Posterior cingulate gyrus (tissue), 11 donors: ENCODE measurements around the gene LRRC28.

Source experiments
- DNase-seq, 10 donors: peaks; one replicate each; pipeline versions ENCODE4 v3.0.0 to v3.0.0-alpha.2; 2020 to 2021; ENCODE audit warnings: mixed read lengths in 3 of 10
- intact Hi-C: fragments of 100-400 bp; cut with DNase I; formaldehyde crosslinking; loops from one replicate; pipeline ENCODE4 v1.15.1; 2023

The LRRC28 gene

DNA sequence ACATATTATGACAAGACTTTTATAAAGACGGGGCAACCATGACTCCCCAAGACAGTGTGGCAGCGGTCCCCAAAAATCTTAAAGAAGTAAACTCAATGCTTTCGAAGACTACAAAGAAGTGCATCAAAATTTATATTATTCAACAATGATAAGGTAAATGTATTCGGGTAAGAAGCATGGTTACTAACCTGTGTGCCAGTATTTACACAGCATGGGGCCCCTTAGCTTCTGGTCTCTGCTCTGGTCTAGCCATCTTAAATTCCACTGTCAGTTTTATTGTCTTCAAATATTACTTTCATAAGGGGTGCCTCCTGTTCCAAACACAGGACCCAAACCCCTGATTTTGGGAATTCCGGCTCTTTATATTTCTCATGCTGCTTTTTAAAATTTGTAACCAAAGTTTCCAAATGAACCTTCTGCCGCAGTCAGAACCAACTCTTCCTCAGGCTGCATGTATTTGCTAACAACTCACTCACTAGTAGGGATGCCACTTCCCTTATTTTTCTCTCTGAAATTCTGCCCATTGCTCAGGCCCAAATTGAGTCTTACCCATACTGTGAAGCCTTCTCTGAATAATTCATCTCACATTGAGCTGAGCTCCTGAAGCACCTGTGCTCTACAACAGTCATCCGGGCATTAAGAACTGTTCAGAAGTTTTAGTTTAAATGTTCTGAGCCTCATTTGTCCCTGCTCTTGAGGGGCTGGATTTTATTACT lies 3.1 kb upstream of the LRRC28 start:
- DNase-seq: no peak
- intact Hi-C loops: no loop called here

DNA sequence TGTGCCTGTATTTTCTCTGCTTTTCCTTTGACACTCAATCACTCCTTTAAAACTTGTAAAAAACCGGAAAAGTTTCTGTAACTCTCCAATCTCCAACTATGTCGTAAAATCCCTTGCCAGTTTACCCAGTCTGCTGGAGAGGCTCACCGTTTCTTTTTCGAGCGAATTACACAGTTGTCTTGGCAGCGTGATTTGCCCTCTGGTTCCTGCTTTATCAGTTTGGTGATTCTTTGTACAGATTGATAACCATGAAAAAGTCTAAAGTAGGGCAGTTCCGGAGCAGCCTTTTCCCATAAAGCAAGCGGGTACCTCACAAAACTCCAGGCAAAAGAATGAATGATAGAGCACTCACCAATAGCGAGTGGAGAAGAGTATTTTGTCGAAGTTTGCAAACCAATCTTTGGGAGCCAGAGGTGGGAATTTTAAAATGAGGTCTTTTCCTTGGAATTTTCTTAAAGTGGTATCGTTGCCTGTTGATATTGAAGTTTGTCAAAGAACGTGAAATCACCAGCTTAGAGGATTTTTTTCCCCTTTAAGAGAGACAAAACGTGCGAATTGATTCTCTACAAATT lies 1.9 kb upstream of the LRRC28 start, which contains the start of gene TTC23:
Gene TTC23 (minus strand): TSS at position 312 of the 572 bp plus-strand sequence. CDS start 20,869 bp downstream, outside the sequence.
- intact Hi-C loops: no loop called here
- no peak for DNase-seq

DNA sequence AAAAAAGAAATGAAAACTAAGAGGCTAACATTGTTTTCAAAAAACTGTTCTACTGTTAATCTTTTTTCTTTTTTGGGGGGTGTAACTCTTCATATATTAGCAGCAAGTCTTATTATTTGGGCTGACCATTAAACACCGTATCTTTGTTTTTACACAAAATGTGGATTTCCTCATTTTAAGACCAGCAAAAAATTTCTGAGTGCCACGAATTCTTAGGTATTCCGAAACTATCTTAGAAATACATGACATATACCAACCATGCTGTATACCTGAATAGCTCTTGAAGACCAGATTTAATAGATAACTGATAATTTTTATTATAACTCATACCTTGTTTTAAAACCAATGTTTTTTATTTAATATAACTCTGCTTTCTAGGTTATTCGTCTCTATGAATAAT lies 1.3 kb upstream of the LRRC28 start:
- intact Hi-C loops: no loop called here
- DNase-seq: no peak

DNA sequence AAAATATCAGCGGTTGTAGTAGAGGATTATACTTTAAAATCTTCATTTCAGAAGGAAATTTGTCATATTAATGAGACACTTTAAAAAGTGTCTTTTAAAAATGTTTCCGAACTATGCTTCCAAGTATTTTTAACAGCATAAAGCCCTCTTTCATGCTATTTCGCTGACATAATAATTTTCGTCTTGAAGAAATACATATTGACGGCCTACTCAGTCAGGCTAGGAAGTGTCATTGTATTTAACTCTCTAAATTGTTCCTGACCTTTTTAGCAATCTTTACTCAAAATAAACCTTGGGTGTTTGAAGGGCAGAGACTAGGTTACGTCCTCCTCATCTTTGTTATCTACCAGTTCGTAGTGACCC lies 806 bp upstream of the LRRC28 start:
- DNase-seq: no peak
- intact Hi-C loops: no loop called here

DNA sequence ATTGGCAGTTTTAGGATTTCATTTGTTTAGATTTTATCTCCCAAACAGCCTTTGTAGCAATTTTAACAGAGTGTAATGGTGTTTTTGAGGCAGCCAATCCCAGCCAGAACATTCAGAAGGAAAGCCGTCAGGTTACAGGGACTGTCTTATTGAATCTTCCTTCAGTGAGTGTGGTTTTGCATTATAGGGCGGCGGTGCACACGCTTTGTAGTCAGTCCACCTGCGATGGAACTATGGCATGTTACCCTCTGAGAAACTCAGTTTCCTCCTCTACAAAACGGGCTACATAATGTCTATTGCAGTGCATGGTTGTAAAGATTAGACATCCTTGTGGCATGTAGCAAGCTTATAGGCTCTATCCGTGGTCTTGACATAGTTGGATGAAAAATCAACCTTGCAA lies 1.0 kb downstream of the LRRC28 start:
- intact Hi-C loops: no loop called here
- no peak for DNase-seq

DNA sequence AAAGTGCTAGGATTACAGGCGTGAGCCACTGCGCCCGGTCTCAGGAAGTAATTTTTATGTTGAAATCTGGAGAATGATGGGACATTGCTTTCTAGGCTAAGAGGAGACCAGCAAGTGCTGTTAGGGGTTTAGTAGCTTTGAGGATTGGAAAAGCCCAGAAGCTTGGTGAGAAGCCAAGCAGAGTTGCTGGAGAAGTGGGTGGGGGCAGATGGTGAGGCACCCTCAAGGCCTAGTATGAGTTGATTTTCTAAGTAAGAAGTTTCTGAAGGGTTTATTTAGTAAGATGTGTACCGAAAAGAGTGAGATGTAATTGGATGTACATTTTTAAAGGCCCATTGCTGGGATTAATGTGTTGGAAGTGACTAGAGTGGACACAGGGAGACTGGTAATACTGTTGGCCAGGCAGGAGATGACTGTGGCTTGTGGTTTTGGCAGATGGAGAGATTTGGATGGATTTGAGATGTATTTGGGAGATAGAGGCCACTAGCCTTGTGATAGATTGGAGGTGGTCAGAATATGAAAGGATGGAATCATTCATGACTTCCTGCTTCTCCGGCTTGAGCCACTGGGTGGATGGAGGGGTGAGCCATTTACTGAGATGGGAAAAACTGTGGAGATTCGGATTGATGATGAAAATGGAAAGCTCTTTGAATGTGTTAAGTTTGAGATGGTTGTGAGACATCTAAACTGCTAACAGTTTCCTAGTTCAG lies 2.3 kb downstream of the LRRC28 start:
- intact Hi-C loops: no loop called here
- no peak for DNase-seq

DNA sequence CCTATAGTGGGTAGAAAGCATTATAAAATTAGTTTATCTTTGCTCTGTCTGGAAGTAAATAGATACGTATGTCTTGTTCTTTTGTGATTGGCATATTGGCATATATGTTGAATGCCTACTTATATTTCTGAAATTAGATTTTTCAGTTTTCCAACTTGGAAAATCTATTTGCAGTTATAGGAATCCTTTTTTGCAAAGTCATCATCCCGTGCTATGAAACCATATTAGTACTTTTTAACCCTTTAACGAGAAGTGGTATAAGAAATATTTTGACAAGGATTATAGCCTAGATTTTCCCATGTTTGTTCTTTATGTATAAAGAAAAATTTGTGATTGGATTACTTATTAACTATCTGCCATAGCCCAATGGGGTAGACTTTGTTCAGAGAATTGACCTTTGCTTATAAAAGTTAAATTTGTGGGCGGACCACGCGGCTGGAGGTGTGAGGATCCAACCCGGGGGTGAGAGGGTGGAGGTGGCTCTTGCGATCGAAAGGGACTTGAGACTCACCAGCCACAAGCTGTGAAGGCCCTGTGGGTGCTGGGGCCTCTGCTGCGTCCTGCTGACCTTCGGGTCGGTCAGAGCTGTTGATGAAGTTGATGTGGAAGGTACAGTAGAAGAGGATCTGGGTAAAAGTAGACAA lies 5.9 kb downstream of the LRRC28 start:
- intact Hi-C loops: no loop called here
- DNase-seq: no peak

DNA sequence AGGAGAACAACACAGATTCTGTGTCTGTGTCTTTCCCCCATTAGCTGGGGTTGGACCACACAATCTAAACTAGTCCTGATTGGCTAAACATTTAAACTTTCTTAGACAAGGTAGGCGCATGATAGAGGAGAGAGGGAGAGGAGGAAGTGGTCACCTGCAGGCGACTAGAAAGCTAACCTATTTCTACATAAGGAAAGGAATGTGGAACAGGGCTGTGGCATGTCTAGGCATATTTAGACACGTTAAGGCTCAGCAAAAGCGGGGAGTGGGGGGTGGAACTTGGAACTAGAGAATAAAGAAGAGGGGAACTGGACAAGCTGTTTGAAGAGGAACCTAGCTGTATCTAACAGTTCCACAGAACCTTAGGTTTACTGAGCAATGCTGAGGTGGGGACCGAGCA lies 12.8 kb downstream of the LRRC28 start:
- intact Hi-C loops: no loop called here
- no peak for DNase-seq

DNA sequence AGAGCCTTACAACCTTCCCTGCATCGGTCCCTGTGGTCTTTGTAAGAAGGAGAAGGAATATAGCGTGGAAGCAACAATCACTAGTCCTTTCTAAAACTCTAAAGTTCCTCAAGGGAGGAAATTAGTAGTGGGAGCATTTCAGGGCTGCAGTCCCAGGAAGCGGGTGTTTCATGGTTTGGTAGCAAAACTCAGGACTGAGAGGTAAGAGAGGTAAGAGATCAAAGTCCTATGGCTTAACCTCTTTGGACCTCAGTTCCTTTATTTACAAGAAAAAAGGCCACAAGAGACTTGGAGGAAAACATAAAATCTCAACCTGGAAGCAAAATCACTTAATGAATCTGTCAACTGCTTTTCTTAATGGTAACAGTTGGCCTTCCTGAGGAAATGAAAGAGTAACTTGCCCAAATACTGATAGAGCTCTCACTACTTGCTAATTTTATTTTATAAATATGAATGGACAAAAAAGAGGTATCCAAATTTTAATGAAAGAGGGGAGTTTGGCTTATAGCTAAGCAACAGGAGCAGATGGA lies 14.3 kb downstream of the LRRC28 start:
- DNase-seq: no peak
- intact Hi-C loops: no loop called here

DNA sequence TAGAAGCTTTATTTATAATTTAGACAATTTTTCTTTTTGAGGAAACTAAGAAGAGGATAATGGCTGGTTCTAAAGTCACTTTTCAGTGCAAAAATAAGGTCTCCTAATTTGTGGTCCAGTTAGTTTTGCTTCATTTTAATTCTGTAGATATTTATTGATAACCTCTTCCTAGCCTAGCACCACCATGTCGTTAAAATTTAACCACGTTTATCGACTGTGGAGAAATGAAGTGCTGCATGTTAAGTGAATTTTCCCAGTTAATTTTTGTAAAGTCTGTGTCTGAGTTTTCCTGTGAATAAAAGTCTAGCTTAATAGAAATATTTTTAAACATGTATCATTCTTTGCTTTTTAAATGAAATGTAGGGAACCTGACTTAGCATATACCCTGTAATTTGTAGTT lies 16.7 kb downstream of the LRRC28 start:
- DNase-seq: no peak
- intact Hi-C loops: no loop called here

DNA sequence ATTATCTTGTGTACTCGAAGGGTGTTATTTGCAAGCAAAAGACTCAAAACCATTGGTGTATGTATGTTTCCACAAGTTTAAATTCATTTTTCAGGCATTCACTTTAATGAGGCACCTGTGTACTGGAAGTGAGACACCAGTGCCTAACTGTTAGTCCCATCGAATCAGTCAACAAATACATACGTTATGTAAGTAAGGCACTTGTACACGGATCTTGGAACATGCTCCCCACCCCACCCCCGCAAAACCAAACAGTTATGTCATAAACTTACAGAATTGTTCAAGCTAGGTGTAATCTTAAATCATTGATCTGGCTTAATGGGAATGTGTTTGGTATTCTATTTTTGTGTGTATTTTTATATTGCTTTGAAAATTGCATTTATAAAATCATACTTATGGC lies 17.1 kb downstream of the LRRC28 start:
- intact Hi-C loops: no loop called here
- DNase-seq: no peak

DNA sequence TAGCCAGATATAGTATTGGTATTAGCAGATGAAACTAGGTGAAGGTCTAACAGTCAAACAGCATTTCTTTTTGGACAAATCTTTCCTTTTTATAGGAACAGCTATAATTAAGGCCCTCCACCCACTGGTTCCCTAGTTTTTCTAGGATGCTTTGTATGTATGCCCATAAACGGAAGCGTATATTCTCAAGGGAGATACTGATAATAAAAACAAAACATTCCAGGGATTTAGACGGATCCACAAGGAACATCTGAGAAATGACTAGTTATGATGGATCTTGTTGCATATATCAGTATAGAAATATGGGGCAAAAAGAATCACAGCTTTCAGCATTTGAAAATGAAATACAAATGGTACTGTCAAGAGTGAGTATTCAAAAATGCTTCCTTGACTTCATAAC lies 22.5 kb downstream of the LRRC28 start:
- intact Hi-C loops: loop anchor here (2.0 to 5.0 kb wide), 2 partner anchors 434 to 457 kb away; no protein-coding TSS in a partner anchor
- no peak for DNase-seq

DNA sequence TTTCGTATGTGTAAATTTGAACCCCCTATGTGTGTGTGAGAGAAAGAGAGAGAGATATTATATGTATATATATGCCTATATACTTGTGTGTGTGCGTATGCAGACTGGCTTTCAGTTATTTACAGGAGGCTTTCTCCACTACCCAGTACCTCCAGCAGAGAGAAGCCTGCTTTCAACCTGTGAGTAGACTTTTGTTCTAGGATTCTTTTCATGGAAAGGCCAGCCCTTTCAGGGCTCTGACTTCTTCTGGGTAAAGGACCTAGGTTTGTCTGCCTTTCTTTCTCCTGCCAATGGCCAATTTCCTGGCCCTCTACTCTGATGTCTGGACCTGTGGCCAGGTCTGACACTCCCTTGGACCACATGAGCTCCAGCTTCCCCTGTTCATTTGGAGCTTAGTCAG lies 23.8 kb downstream of the LRRC28 start:
- intact Hi-C loops: no loop called here
- no peak for DNase-seq

DNA sequence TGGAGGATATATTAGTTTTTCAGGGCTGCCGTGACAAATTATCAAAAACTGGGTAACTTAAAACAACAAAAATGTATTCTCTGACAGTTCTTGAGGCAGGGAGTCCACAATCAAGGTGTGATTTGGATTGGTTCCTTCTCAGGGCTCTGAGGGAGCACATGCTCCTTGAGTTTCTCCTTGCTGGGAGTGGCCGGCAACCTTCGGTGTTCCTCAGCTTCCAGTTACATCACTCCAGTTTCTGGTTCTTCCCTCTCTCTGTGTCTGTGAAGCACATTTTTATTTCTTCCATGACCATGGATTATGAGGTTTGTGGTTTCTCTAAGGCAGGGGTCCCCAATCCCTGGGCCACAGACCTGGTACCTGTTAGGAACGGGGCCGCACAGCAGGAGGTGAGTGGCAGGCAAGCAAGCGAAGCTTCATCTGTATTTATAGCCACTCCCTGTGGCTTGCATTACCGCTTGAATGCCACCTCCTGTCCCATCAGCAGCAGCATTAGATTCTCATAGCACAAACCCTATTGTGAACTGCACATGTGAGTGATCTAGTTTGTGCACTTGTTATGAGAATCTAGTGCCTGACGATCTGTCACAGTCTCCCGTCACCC lies 24.3 kb downstream of the LRRC28 start:
- intact Hi-C loops: no loop called here
- no peak for DNase-seq

DNA sequence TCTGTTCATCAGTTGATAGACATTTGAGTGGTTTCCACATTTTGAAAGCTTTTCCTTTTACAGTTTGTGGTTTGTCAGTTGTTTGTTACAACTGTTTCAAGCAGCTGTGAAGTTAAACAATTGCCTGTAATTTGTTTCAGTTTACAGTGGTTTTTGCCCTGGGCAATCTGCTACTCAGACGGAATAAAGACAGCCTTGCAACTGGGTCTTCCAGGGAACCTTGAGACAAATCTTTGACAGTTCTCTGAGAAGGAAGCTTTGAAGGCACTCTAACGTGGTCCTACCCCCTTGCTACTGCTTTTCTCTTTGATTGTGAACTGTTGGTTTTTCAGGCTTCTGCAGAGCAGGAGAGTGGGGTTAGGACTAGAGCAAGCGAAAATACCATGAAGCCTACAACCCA lies 28.0 kb downstream of the LRRC28 start:
- intact Hi-C loops: no loop called here
- no peak for DNase-seq

DNA sequence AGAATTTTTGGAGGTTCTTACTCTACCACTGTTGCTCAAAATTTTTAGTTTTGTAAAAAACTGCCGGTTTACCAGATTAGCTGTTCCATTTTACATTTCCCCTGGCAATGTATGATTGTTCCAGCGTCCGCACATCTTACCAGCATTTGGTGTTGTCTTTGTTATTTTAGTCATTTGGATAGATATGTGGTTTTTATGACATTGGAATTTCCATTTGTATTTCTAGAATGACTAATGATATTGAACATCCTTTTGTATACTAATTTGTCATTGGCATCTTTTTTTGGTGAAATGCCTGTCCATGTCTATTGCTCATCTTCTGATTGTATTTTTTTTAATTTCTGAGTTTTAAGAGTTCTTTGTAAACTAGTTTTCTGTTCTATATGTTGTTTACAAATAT lies 28.5 kb downstream of the LRRC28 start:
- intact Hi-C loops: loop anchor here (10.0 kb wide), 1 partner anchor 285 kb away; the partner anchor contains the start of gene MEF2A
- no peak for DNase-seq

DNA sequence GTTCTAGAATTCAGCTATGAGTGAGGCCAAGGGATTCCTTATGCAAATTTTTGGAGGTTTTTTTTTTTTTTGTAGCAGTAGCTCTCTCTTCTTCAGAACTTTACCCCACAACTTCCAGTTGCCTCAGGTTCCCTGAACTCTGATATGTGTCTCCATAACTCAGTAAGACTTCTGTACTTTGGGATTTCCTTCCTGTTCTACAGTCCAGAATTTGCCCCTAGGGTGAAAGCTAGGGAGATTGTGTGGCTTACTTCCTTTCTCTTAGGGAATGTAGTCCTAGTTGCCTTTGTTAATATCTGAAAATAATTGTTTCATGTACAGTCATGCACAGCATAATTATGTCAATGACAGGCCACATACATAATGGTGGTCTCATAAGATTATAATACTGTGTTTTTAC lies 30.8 kb downstream of the LRRC28 start:
- intact Hi-C loops: loop anchor here (10.0 kb wide), 1 partner anchor 283 kb away; the partner anchor contains the start of gene MEF2A
- no peak for DNase-seq

DNA sequence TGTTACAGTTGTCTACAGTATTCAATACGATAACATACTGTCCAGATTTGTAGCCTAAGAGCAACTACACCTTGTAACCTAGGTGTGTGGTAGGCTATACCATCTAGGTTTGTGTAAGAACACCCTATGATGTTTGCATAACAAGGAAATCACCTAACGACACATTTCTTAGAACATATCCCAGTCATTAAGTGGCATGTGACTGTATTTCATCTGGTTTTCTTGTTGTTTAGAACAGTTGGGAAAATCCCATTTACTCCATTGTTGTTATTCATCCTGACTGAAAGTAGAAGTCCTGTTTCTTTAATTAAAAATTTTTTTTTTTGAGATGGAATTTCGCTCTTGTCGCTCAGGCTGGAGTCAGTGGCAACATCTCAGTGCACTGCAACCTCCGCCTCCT lies 31.3 kb downstream of the LRRC28 start:
- intact Hi-C loops: loop anchor here (10.0 kb wide), 1 partner anchor 282 kb away; the partner anchor contains the start of gene MEF2A
- DNase-seq: no peak

DNA sequence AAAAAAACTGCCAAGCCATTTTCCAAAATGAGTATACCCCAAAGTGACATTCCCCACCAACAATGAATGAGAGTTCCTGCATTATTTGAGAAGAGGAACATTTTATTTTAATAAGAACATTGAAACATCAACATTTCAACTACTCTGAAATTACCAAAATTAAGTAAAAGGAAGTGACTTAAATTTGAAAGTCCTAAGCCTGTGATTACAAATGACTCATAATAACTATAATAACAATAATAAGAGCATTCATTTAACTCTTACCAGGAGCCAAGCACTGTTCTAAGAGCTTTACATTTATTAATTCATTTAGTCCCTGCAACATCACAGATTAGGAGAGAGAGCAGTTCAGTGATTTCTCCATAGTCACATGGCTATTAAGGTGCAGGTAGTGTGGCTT lies 32.4 kb downstream of the LRRC28 start:
- intact Hi-C loops: loop anchor here (10.0 kb wide), 1 partner anchor 281 kb away; the partner anchor contains the start of gene MEF2A
- no peak for DNase-seq

DNA sequence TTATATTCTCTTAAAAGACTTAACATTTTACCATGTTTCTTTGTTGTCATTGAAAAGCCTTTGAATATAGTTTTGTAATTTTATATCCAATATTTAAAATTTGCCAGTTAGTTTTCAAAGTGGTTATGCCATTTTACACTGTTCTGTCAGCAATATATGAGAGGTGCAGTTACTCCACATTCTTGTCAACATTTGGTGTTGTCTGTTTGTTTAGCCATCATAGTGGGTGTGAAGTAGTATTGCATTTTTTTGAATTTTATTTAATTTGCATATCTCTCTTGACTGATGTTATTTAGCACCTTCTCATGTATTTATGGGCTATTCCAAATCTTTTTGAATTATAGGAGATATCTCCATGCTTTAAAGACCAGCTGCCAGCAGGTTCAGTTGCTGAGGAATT lies 40.4 kb downstream of the LRRC28 start:
- DNase-seq: no peak
- intact Hi-C loops: no loop called here

DNA sequence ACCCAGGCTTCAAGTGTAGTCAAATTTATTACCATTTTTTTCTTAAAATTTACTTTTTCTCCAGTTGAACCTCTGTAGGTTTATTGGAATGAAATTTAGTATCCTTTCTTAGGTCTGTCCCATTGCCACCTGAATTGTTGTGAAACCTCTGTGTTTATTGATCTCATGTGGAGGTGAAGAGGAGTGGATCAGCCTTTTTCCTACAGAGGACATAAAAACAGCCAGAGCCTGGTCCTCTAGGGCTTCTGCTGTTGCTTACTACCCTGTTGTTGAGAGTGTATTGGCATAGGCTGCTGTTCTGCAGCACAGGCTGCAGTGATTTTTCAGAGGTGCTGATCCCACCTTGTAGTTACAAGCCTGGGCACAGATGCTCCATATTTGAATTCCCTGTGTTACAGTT lies 44.6 kb downstream of the LRRC28 start:
- no peak for DNase-seq
- intact Hi-C loops: no loop called here
